T47D (cell line): ENCODE measurements around the gene FBXW7.

ENCODE experiments used
- DNase-seq, 2 experiments: peaks; one replicate each; pipeline versions ENCODE4 v3.0.0 to v3.0.0-alpha.2; 2011 to 2012; ENCODE audit warnings: low read depth in 1 of 2, low spot score in 1 of 2
- JUND ChIP-seq: IDR thresholded peaks from 2 replicates; pipeline ENCODE4 v1.6.1; 2012; ENCODE audit warnings: low read depth
- in situ Hi-C: cut with HindIII; loops from 2 replicates; pipeline ENCODE4 v1.10.0; 2016; ENCODE audit warnings: low sequenced_read_pairs, low pct_unique_long_range_greater_than_20kb

The FBXW7 gene

GRCh38 chr4:152334931-152335330 is 201.0 kb downstream of the FBXW7 start:
- DNase-seq, result no peak
- in situ Hi-C loops, result no loop called here
- TF ChIP-seq JUND, result no peak

GRCh38 chr4:152331042-152331441 is 204.8 kb downstream of the FBXW7 start:
- in situ Hi-C loops, result no loop called here
- no peak for DNase-seq
- no peak for TF ChIP-seq JUND

DNA sequence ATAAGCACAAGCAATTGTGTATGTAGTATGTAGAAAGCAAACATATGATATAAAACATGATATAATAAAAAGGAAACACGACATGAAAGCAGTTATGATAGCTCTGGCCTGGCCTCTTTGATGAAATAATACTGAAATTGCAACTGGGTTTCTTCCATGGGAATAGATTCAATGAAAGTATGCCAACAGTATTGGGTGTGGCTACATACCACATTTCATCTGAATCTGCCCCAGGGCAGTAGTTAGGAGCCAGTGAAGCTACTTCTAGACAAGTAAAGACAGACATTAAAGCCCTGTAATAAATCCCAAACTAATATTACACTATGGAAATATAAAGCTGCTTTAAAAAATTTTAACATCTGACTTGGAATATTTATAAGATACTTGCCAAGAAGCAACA is 207.3 kb downstream of the FBXW7 start:
- DNase-seq, result peak in 1 of 2 experiments; percentile 46
- in situ Hi-C loops, result no loop called here
- TF ChIP-seq JUND, result no peak

DNA sequence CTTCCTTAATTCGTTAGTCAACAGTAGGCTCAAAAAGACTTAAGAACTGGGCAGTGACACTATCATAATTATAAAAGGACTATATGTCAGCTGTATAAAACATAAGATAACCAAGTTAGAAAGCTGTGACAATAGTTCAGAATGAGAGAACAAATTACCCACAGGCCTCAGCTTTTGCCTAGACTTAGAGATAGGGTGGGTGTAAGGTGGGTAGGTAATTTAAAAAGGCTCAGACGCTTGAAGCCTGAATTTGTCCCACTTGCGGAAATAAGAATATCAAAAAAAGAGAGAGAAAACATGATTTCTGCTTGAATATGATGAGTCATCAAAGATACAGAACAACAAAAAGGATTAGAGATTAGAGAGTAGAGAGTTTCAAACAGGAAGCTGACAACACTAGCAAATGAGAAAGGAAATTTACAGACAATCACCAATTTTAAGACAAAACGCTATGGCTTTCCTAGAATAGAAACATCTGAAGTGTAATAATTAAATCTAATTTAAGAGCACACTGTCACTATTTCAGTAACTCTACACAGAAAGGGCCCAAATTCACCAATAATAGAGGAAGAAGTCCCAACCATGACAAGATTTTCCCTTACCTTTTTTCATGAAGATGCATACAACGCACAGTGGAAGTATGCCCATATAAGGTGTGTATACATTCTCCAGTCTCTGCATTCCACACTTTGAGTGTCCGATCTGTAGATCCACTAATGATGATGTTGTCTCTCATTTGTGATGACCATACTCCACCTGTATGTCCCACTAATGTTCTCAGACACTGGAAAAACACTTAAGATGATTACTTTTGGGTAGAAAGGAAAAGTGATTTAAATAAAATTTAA is 208.1 kb downstream of the FBXW7 start:
- TF ChIP-seq JUND, result no peak
- no peak for DNase-seq
- in situ Hi-C loops, result no loop called here

GRCh38 chr4:152325831-152326230 is 210.1 kb downstream of the FBXW7 start:
- DNase-seq, result no peak
- in situ Hi-C loops, result no loop called here

DNA sequence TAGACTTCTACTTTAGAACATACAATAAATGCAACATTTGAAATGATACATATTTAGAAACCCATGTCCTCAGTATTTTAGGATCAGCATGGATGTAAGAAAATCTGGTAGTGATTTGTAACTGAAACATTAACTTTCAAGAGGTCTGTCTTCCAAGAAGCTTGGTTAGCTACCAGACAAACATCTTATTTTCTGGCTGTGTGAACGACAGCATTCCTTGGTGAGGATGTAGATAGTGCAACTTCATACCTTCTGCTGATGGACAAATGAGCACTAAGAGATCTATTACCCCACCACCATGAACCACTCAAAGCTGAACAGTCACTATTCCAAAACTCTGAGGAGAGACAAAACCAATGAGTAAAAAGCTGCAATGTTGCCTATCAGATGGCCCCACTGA is 212.7 kb downstream of the FBXW7 start:
- in situ Hi-C loops, result no loop called here
- no peak for TF ChIP-seq JUND
- no peak for DNase-seq

More at GRCh38 chr4:152325831-152326230, 210.1 kb downstream of the FBXW7 start:
- no peak for TF ChIP-seq JUND

DNA sequence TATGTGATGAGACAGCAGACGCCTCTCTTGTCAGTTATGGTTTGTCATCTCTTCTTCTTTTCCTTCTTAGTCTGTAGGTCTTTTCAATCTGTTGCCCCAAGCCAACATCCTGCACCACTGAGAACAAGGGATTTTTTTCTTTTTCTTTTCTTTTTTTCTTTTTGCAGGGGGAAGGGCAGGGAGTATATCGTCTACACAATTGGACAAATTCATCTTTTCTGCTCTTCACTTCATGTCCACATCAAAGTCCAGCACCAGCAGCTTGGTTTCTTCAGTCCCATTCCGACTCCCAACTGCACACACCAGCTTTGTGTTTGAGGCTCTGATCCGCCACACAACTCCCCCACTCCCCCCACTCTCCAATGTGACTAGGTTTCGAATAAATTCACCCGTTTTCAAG is 213.2 kb downstream of the FBXW7 start:
- TF ChIP-seq JUND, result no peak
- DNase-seq, result no peak
- in situ Hi-C loops, result no loop called here

DNA sequence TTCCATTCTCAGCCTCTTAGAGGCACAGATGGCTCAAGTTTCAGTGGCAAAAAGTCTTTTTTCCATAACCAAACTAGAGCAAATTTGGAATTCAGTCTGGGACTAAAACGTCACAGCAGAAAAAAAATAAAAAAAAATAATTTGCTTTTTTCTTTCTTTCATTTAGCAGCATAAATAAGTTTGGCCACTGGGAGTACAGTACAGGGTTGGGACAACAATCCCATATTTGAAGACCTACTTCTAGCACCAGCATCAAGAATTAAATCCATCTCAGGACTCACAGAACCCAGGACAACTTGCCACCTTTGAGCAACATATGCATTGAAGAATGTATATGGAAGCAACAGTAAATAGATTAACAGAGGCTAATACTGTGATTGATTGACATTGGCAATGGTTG is 214.0 kb downstream of the FBXW7 start:
- no peak for TF ChIP-seq JUND
- no peak for DNase-seq
- in situ Hi-C loops, result no loop called here

- TF ChIP-seq JUND, result no peak
- in situ Hi-C loops, result no loop called here
- DNase-seq, result no peak
These were observed 214.5 kb downstream of the FBXW7 start for GRCh38 chr4:152321398-152321797.

- DNase-seq, result no peak
These were observed 218.9 kb downstream of the FBXW7 start for GRCh38 chr4:152316969-152317368.

GRCh38 chr4:152310257-152310656 is 225.6 kb downstream of the FBXW7 start:
- peak in 1 of 2 experiments; percentile 77 for DNase-seq
- in situ Hi-C loops, result no loop called here

More at GRCh38 chr4:152316969-152317368, 218.9 kb downstream of the FBXW7 start:
- no peak for TF ChIP-seq JUND
- in situ Hi-C loops, result no loop called here

GRCh38 chr4:152309418-152309817 is 226.5 kb downstream of the FBXW7 start:
- DNase-seq, result no peak
- TF ChIP-seq JUND, result no peak
- in situ Hi-C loops, result no loop called here

More at GRCh38 chr4:152310257-152310656, 225.6 kb downstream of the FBXW7 start:
- no peak for TF ChIP-seq JUND

GRCh38 chr4:152308951-152309350 is 226.9 kb downstream of the FBXW7 start:
- peak in 1 of 2 experiments; percentile 33 for DNase-seq
- in situ Hi-C loops, result no loop called here
- TF ChIP-seq JUND, result no peak

GRCh38 chr4:152307669-152308068 is 228.2 kb downstream of the FBXW7 start:
- peak in 1 of 2 experiments; percentile 38 for DNase-seq
- in situ Hi-C loops, result no loop called here
- TF ChIP-seq JUND, result no peak
